ENCODE measurements around the gene CACNA1G. TPM values are rescaled to one million over a fixed set of nuclear protein-coding genes. Genes with fewer than 3 reads are reported as not detected.

Gene CACNA1G
- total RNA-seq, 2 donors from 2014 or later, result 0.84 to 1.1 TPM

DNA sequence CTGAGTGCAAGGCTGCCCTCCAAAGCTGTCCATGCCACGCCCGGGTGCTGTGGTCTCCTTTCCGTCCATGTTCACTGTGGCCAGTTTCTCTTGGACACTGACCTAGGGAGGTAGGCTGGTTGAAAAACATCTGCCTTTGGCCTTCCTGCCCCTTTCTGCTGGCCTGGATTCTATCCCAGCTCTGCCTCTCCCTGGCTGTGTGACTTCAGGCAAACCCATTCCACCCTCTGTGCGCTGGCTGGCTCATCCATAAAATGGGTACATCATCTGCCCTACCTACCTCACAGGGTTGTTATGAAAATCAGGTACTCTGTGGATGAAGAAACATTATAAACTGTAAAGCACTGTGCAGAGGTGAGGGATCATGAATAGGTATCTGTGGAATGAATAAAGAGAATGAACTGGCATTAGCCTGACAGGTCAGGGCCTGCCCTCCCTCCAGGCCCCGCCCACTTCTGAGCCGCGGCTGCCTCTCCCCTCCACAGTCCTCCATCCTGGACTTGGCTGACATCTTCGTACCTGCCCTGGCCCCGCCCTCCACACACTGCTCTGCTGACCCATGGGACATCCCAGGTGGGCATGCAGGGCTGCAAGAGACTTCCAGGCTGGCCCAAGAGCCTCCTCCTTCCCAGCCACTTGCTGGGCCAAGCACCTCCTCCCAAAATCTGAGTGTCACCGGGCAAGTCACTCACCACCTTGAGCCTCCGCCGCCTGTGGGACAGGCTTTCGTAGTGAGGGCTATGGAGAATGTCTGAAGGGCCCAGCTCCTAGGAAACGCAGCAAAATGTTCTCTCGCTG is 20.6 kb upstream of the CACNA1G start:
- no peak overlapping the region for H3K27ac ChIP-seq (ENCODE audit: low read depth, low read length)
- DNase-seq, result peak; percentile 83
- H3K36me3 ChIP-seq (ENCODE audit: control insufficient read depth, insufficient read depth, low read length), result no peaks in the 10 kb centered on the region
- H3K9me3 ChIP-seq (ENCODE audit: control insufficient read depth, low read length), result no peaks in the 10 kb centered on the region
- no peak overlapping the region for H3K4me3 ChIP-seq (ENCODE audit: low read length)
- H3K27me3 ChIP-seq (ENCODE audit: control insufficient read depth, insufficient read depth, low read length, poor library complexity, severe bottlenecking), result peaks cover 6% of the 10 kb centered on the region
- H3K4me1 ChIP-seq (ENCODE audit: control insufficient read depth, insufficient read depth, low read length), result peaks cover 6% of the 10 kb centered on the region
- TF ChIP-seq, protein P1, sequence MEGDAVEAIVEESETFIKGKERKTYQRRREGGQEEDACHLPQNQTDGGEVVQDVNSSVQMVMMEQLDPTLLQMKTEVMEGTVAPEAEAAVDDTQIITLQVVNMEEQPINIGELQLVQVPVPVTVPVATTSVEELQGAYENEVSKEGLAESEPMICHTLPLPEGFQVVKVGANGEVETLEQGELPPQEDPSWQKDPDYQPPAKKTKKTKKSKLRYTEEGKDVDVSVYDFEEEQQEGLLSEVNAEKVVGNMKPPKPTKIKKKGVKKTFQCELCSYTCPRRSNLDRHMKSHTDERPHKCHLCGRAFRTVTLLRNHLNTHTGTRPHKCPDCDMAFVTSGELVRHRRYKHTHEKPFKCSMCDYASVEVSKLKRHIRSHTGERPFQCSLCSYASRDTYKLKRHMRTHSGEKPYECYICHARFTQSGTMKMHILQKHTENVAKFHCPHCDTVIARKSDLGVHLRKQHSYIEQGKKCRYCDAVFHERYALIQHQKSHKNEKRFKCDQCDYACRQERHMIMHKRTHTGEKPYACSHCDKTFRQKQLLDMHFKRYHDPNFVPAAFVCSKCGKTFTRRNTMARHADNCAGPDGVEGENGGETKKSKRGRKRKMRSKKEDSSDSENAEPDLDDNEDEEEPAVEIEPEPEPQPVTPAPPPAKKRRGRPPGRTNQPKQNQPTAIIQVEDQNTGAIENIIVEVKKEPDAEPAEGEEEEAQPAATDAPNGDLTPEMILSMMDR (conservative IDR thresholded peaks at IDR 0.05), result no peak
- peaks cover 26% of the 10 kb centered on the region for H3K27me3 Mint-ChIP-seq (ENCODE audit: insufficient read depth)
- 83 to 92% methylated on average over 7 to 15 of the region's 15 CpGs for WGBS, 2 experiments (ENCODE audit: insufficient coverage in 1 of 2, insufficient read length in 1 of 2)
- H3K27ac Mint-ChIP-seq, result no peak overlapping the region
- no peaks in the 10 kb centered on the region for H3K9me3 Mint-ChIP-seq
- H3K4me1 Mint-ChIP-seq, result peaks cover 10% of the 10 kb centered on the region
- no peak overlapping the region for H3K9ac ChIP-seq (ENCODE audit: extremely low read depth, low read length, poor library complexity, severe bottlenecking)
- H3K4me3 Mint-ChIP-seq, result no peak overlapping the region
- no peaks in the 10 kb centered on the region for H3K36me3 Mint-ChIP-seq (ENCODE audit: low read depth)

DNA sequence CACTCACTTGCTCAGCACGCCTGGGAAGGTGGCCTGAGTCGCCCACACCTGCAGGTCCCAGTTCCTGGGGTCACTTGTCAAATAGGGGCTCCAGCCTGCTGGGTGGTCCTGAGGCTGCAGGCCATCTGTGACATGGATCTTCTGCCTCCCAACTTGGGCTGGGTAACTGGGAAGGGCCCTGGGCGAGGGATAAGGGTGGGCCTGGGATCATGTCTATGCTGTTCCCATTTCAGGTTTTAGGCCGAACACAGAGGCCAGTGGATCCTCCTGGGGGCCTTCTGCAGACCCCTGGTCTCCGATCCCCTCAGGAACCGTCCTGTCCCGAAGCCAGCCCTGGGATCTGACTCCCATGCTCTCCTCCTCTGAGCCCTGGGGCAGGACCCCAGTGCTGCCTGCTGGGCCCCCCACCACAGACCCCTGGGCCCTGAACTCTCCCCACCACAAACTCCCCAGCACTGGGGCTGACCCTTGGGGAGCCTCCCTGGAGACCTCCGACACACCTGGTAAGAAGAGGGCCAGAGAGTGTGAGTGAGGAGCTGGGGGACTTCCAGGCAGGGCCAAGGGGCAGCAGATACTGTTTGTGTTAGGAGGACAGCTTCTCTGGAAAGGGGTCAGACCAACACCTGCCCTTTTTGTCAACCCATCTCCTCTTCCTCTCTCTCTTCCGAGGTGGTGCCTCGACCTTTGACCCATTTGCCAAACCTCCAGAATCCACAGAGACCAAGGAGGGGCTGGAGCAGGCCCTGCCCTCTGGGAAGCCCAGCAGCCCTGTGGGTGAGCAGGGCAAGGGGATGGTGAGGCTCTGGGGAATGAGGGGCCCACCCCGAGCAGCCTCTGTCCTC is 19.7 kb upstream of the CACNA1G start:
- Histone ChIP-seq H3K9me3 (ENCODE audit: control insufficient read depth, low read length) (no peaks in the 10 kb centered on the region), H3K4me1 (ENCODE audit: control insufficient read depth, insufficient read depth, low read length) (peaks cover 6% of the 10 kb centered on the region), H3K27ac (ENCODE audit: low read depth, low read length) (no peak overlapping the region), H3K27me3 (ENCODE audit: control insufficient read depth, insufficient read depth, low read length, poor library complexity, severe bottlenecking) (no peaks in the 10 kb centered on the region), H3K9ac (ENCODE audit: extremely low read depth, low read length, poor library complexity, severe bottlenecking) (no peak overlapping the region), H3K36me3 (ENCODE audit: control insufficient read depth, insufficient read depth, low read length) (no peaks in the 10 kb centered on the region), H3K4me3 (ENCODE audit: low read length) (peak overlapping the region; percentile 84)
- 93 to 95% methylated on average over 7 to 10 of the region's 11 CpGs for WGBS, 2 experiments (ENCODE audit: insufficient coverage in 1 of 2, insufficient read length in 1 of 2)
- Mint-ChIP-seq H3K4me3 (peak overlapping the region; percentile 69), H3K9me3 (no peaks in the 10 kb centered on the region), H3K27ac (no peak overlapping the region), H3K27me3 (ENCODE audit: insufficient read depth) (peaks cover 25% of the 10 kb centered on the region), H3K36me3 (ENCODE audit: low read depth) (no peaks in the 10 kb centered on the region), H3K4me1 (peaks cover 10% of the 10 kb centered on the region)
- TF ChIP-seq, protein P1 (conservative IDR thresholded peaks at IDR 0.05), result no peak
- DNase-seq, result no peak

DNA sequence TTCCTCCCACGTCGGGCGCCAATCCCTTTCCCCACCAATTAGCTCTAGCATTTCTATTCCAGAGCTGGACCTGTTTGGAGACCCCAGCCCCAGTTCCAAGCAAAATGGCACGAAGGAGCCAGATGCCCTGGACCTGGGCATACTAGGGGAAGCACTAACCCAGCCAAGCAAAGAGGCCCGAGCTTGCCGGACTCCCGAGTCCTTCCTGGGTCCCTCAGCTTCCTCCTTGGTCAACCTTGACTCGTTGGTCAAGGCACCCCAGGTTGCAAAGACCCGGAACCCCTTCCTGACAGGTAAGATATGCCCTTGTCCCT is 19.2 kb upstream of the CACNA1G start:
- H3K27ac ChIP-seq (ENCODE audit: low read depth, low read length), result no peak overlapping the region
- peak overlapping the region; percentile 69 for H3K4me3 Mint-ChIP-seq

More for the DNA sequence above, 19.2 kb upstream of the CACNA1G start:
- Histone ChIP-seq H3K9me3 (ENCODE audit: control insufficient read depth, low read length) (no peaks in the 10 kb centered on the region), H3K4me1 (ENCODE audit: control insufficient read depth, insufficient read depth, low read length) (peaks cover 6% of the 10 kb centered on the region), H3K4me3 (ENCODE audit: low read length) (peak overlapping the region; percentile 84), H3K36me3 (ENCODE audit: control insufficient read depth, insufficient read depth, low read length) (no peaks in the 10 kb centered on the region), H3K27me3 (ENCODE audit: control insufficient read depth, insufficient read depth, low read length, poor library complexity, severe bottlenecking) (no peaks in the 10 kb centered on the region), H3K9ac (ENCODE audit: extremely low read depth, low read length, poor library complexity, severe bottlenecking) (peak overlapping the region; percentile 15)
- no peaks in the 10 kb centered on the region for H3K36me3 Mint-ChIP-seq (ENCODE audit: low read depth)
- WGBS, 2 experiments (ENCODE audit: insufficient coverage in 1 of 2, insufficient read length in 1 of 2), result 70 to 85% methylated on average over 7 to 9 of the region's 9 CpGs
- H3K9me3 Mint-ChIP-seq, result no peaks in the 10 kb centered on the region
- TF ChIP-seq, protein P1 (conservative IDR thresholded peaks at IDR 0.05), result no peak
- no peak overlapping the region for H3K27ac Mint-ChIP-seq
- H3K27me3 Mint-ChIP-seq (ENCODE audit: insufficient read depth), result peaks cover 25% of the 10 kb centered on the region
- no peak for DNase-seq
- H3K4me1 Mint-ChIP-seq, result peaks cover 10% of the 10 kb centered on the region

All from endodermal cell (in vitro differentiated cells).